NCI-H187 (cell line): ENCODE data around the gene CCL7.
"Not testable (repeated sequence)": the region's sequence is repeated elsewhere in the genome, so short reads cannot be mapped to it uniquely, and the experiment has no call there.

Experiments used
- DNase-seq, 2 experiments: peaks; one replicate each; lab custom pipeline; 2025; lab: John Stamatoyannopoulos, UW

Gene CCL7

DNA sequence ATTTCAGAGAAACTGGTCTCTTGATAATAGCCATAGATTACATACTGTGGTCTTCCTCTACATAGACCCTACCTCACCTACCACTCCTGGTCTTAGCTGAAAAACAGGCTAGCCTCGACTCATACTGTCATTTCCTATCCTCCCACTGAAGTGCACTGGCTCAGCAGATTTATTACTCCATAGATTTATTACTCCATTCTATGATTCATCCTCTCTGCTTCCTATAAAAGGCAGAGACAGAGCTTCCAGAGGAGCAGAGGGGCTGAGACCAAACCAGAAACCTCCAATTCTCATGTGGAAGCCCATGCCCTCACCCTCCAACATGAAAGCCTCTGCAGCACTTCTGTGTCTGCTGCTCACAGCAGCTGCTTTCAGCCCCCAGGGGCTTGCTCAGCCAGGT, at the start of gene CCL7:
Gene CCL7 (plus strand): TSS at position 253 of the 400 bp plus-strand sequence. CDS start 70 bp downstream, at position 323.
- DNase-seq = no peak

DNA sequence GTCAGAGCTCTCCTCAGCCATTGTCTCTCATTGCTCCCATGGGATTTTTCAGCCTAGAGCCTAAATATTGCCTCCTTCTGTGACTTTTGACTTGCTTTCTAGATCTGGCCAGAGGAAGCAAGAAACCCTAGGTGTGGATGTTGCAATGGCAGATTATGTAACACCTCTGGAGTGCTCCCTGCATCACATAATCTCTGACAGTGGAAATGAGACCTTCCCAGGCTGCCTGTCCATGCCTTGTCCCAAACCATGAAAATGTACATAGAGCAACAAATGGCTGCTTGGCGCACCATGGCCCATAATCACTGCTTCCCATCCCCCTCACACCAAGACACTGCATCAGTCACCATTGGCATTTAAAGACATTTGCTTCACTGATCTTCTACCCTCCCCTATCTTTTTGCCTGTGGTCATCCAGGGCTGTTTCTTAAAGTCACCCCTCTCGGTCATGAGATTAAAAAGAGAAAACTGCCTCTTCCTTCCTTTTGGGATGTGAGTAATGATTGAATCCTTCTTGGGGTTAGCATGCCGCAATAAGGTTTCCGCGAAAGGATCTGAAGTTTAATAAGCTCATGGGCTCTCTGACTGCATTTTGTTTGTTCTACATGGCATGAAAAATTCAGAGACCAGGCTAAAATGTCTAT, 49.1 kb upstream of the CCL7 start:
- no peak for DNase-seq

GRCh38 chr17:34221411-34221810, 48.6 kb upstream of the CCL7 start:
- DNase-seq = no peak

DNA sequence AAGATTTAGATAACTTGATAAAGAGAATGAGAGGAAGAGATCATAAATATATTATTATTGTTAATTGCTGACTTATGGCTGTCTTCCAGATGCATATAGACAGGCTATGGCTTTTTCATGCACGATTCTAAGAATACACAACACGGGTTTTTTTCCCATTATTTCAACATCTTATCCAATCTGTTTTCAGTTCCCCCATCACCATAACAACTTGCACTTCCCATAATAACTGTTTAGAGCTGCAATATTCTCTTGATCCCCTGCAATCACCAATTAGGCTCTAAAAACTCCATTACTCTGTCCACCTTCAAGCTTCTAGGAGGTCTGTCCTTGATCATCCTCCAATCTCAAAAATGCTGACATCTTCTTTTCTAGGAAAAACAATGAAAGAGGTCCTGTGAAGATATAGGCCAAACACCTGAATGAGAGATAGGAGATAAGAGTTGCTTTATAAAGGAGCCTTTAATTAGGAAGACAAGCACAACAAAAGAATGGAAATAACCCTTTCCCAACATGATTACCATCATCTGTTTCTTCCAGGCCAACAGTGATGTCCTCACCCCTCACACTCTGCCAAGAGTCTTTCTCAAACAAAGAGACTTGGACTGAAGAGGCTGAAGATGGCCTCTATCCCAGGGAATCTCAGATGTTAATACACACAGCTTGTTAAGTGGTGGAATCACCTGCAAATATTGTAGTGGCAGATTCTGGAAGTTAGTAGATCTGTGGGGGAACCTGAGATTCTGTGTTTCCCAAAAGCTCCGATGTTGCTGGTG, 47.1 kb upstream of the CCL7 start:
- DNase-seq = no peak

DNA sequence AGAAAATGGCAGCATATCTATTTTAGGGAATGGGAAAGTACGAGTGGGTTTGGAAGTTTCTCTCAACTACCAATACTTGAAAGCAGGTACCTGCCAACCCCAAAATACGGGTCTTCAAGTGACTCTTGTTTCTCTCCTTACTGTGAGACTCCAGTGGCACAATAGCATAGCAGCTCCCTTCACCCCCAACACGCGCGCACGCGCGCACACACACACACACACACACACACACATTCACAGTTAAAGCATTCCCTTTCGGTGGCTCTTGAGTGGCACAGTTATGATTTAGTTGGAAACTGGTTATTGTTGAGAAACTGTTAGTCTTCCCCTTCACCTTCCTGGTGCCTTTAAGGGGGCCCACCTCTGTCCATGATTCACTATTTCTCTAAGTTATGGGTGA, 45.0 kb upstream of the CCL7 start:
- no peak for DNase-seq

DNA sequence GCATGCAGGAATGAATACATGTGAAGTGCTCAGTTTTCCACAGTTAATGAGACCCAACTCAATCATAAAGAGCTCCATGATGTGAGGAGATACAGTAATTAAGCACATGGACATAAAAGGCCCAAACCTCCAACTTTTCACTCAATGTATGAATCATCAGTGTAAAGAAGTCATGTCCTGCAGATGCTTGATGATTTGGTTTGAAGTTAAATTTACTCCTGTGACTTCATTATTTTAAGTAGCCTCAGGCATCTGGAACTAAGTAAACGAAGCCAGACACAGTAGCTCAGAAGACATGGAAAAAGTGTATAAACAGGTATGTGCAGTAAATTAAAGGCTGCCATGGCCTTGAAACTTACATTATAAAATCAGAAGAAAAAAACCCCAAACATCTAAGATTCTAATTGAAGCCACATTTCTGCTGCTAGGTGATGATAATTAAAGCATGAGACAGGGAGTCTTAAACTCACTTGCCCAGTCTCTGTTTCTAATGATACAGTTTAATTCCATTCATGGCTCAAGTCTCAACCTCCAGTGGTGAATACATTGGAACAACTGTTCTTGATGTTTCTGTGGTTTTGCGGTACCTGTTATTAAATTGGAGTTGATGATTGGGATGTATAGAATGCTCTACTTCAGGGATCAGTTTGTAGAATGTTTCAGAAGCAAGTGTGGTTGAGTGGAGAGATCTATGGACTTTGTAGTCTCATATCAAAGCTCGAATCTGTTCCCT, 43.8 kb upstream of the CCL7 start:
- no peak for DNase-seq

DNA sequence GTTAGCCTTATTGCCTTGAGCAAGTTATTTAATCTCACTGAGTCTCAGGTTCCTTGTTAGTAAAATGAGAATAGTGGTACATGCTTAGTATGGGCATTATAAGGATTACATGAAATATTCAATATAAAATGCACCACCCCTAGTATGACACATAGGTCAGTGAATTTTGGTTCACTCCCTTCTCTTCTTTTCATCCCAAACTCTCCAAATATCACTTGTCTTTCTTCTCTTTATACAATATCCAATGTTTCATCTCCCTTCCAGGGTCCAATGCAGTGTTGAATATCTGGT, 43.3 kb upstream of the CCL7 start:
- DNase-seq = no peak

GRCh38 chr17:34227293-34227692, 42.7 kb upstream of the CCL7 start:
- DNase-seq = not testable (repeated sequence)

- DNase-seq = no peak
Measured at GRCh38 chr17:34227707-34228106, 42.3 kb upstream of the CCL7 start.

- DNase-seq = no peak
Measured at GRCh38 chr17:34228781-34229180, 41.2 kb upstream of the CCL7 start.

DNA sequence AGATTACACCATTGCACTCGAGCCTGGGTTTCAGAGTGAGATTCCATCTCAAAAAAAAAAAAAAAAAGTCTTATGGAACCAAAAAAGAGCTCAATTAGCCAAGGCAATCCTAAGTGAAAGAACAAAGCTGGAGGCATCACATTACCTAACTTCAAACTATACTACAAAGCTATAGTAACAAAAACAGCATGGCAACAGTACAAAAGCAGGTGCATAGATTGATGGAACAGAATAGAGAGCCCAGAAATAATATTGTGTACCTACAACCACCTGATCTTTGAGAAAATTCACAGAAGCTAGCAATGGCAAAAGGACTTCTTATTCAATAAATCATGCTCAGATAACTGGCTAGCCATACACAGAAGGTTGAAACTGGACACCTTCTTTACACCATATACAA, 39.7 kb upstream of the CCL7 start:
- no peak for DNase-seq

DNA sequence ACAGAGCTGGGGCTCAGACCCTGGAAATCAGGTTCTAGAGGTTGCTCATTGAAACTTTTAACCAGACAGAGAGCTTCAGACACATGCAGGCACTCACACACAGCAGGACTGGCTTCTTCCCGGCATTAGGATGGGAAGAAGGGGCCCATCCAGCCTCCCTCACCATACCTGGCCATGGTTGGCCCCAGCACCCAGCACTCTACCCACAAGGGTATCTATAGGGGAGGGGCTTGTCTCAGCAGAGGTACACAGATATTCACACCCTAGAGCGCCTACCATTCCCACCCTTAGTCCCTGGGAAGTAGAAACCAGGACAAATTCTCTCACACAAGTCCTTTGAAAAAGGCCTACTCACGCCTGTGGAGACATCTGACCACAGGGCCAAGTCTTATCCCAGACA, 35.4 kb upstream of the CCL7 start:
- DNase-seq = no peak

GRCh38 chr17:34235389-34236028, 34.5 kb upstream of the CCL7 start:
- DNase-seq = no peak

- no peak for DNase-seq
Measured at GRCh38 chr17:34236281-34236892, 33.6 kb upstream of the CCL7 start.

DNA sequence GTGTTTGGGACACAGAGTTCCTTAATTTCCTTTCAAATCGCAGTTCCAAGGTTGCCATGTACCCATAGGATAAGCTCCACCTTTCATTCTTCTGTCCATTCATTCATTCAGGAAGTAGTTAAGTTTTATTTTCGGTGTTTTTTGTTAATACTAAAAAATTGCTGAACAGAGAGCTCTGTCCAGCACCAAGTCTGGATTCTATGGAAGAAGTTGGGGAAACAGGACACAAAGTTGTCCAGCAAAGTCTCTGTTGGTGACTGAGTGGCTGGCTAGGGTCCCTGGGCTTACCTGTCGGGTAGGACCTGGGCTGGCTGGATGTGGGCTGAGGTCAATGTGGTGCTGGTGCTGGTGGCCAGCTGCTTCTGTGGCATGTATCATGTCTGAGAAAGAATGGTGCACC, 32.6 kb upstream of the CCL7 start:
- no peak for DNase-seq

- no peak for DNase-seq
Measured at GRCh38 chr17:34241062-34241461, 29.0 kb upstream of the CCL7 start.

DNA sequence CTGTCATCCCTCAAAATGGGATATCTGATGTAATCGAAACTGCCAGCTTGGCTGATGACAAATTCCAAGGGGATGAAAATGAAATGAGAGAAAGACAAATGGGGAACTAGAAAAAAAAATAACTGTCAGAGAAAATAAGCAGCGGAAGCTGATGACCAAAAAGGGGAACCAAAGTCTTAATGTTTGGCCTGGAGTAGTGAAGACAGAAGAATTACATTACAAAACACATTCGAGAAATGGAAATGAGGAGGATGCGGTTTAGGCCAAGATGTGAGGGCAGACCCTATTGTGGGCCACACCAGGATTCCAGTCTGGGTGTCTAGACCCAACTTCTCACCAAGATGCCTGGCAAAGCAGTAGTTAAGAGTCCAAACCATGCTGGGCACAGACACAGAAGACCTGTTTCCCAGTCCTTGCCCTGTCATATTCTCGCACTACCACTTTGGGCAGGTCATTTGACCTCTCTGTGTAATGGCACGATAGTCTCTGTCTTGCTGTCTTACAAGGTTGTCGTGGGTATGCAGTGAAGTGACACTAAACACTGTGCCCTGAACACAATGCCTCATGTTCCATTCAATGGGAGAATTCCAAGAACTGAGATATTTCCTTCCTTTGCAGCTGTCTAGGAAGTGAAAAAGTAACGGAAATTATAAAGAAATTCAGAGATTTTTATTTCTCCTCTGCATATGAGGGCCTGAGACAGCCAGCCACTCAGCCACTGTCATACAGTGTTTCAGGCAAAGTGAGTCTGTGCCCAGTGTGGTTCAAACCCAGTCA, 27.2 kb upstream of the CCL7 start:
- no peak for DNase-seq

DNA sequence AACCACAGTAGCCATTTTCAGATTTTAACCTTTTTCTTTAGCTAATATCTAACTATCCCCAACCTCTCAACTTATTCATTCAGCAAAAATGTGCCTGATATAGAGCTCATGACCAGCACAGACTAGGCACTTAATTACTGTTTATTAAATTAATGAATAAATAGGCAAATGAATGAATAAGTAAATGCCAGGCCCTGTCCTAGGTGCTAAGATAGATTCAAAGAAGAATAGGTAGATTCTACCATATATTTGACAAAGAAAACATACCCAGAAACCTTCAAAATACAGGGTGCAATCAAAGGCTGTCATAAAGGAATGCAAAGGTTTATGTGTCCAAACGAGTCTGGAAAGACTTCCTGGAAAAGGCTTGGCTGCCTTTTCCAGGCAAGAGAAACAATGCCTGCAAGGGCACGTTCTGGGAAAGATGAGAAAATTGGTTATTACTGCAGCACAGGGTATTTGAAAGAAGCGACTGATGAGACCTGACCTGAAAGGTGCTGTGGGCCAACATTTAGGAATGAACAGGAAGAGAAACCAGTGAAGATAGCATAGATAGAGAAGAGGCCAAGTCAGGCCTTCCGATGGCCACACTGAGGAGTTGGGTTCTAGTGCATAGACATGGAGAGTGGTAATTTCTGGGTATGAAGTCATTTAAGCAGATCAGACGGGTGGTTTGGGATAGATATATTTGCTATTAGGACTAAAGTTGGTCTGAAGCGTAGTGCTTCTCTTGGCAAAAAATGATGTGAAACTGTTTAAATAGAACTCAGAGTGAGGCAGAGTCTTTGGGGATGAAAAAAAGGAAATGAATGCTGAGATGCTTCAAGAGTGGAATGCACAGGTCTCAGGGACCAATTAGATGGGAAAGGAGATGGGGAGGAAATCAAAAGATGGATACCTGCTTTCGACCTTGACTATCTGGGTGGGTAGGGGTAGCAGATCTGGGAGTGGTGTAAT, 26.4 kb upstream of the CCL7 start:
- no peak for DNase-seq

DNA sequence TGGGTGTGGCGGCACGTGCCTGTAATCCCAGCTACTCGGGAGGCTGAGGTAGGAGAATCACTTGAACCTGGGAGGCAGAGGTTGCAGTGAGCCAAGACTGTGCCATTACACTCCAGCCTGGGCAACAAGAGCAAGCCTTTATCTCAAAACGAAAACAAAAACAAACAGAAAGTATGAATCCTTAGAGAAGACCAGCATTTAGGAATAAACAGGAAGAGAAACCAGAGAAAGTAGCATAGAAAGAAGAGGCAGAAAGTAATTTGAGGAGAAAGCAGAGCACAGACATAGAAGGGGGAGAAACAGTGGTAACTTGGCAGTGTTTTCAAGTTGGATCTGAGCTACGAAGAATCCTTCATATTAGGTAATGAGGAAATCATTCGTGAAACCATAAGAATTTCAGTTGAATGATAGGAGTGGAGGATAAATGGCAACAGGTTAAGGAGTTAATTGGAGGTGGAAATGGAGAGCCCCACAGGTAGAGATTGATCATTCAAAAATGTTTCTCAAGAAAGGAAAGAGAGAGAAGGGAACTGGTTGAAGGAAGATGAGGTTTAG, 24.6 kb upstream of the CCL7 start:
- no peak for DNase-seq

- no peak for DNase-seq
Measured at GRCh38 chr17:34246446-34246845, 23.6 kb upstream of the CCL7 start.
